ENCODE results near the gene BTN1A1. TPM values are rescaled to one million over a fixed set of nuclear protein-coding genes. Genes with fewer than 3 reads are reported as not detected.
"Not testable (repeated sequence)": the region's sequence is repeated elsewhere in the genome, so short reads cannot be mapped to it uniquely, and the experiment has no call there.

BTN1A1 gene
- total and polyA plus RNA-seq, 4 donors: not detected

- DNase-seq (no peak), ATAC-seq (ENCODE audit: low FRiP score) (no peak)
- Histone ChIP-seq H3K9me3 (ENCODE audit: control insufficient read depth, low read length) (no peaks in the 10 kb centered on the region), H3K4me3 (ENCODE audit: low read length in 2 of 2) (no peak overlapping the region), H3K27ac (ENCODE audit: low read depth in 1 of 2, low read length in 2 of 2) (no peak overlapping the region), H3K27me3 (ENCODE audit: control insufficient read depth in 1 of 2, insufficient read depth in 2 of 2, low read length in 1 of 2) (no peaks in the 10 kb centered on the region), H3K4me1 (ENCODE audit: control insufficient read depth in 1 of 2, insufficient read depth in 2 of 2, low read length in 2 of 2) (no peaks in the 10 kb centered on the region), H3K36me3 (ENCODE audit: control insufficient read depth in 1 of 2, insufficient read depth in 2 of 2, low read length in 1 of 2) (peaks cover 0 to 7% of the 10 kb centered on the region in 2 donors)
- WGBS, 2 donors: 90 to 92% methylated on average over 6 of the region's 6 CpGs
- intact Hi-C loops (cut with DNase I): no loop called here
Measured at GRCh38 chr6:26545627-26546026, 45.5 kb downstream of the BTN1A1 start.

- H3K9me3 ChIP-seq (ENCODE audit: control insufficient read depth, low read length); H3K4me3 ChIP-seq (ENCODE audit: low read length in 2 of 2); DNase-seq; H3K4me1 ChIP-seq (ENCODE audit: control insufficient read depth in 1 of 2, insufficient read depth in 2 of 2, low read length in 2 of 2); ATAC-seq (ENCODE audit: low FRiP score); H3K27ac ChIP-seq (ENCODE audit: low read depth in 1 of 2, low read length in 2 of 2); H3K27me3 ChIP-seq (ENCODE audit: control insufficient read depth in 1 of 2, insufficient read depth in 2 of 2, low read length in 1 of 2); H3K36me3 ChIP-seq (ENCODE audit: control insufficient read depth in 1 of 2, insufficient read depth in 2 of 2, low read length in 1 of 2); intact Hi-C loops (cut with DNase I): not testable (repeated sequence)
- WGBS, 2 donors: 93 to 95% methylated on average over 18 of the region's 18 CpGs
Measured at GRCh38 chr6:26547363-26547762, 47.3 kb downstream of the BTN1A1 start.

- peak; percentile 34 for ATAC-seq (ENCODE audit: low FRiP score)
- H3K4me3 ChIP-seq (ENCODE audit: low read length in 2 of 2): peak overlapping the region; percentile 29 to 49
- peaks cover 0 to 3% of the 10 kb centered on the region in 2 donors for H3K36me3 ChIP-seq (ENCODE audit: control insufficient read depth in 1 of 2, insufficient read depth in 2 of 2, low read length in 1 of 2)
- peaks cover 0 to 2% of the 10 kb centered on the region in 2 donors for H3K4me1 ChIP-seq (ENCODE audit: control insufficient read depth in 1 of 2, insufficient read depth in 2 of 2, low read length in 2 of 2)
- no peaks in the 10 kb centered on the region for H3K27me3 ChIP-seq (ENCODE audit: control insufficient read depth in 1 of 2, insufficient read depth in 2 of 2, low read length in 1 of 2)
- intact Hi-C loops (cut with DNase I): loop anchor here in 1 of 2 donors (10.0 kb wide), 1 partner anchor 376 kb away; no protein-coding TSS in a partner anchor
- H3K27ac ChIP-seq (ENCODE audit: low read depth in 1 of 2, low read length in 2 of 2): no peak overlapping the region
- no peaks in the 10 kb centered on the region for H3K9me3 ChIP-seq (ENCODE audit: control insufficient read depth, low read length)
- DNase-seq: peak; percentile 76 to 89
- WGBS, 2 donors: 5 to 7% methylated on average over 42 of the region's 42 CpGs
Measured at GRCh38 chr6:26550250-26550993, 50.3 kb downstream of the BTN1A1 start.

DNA sequence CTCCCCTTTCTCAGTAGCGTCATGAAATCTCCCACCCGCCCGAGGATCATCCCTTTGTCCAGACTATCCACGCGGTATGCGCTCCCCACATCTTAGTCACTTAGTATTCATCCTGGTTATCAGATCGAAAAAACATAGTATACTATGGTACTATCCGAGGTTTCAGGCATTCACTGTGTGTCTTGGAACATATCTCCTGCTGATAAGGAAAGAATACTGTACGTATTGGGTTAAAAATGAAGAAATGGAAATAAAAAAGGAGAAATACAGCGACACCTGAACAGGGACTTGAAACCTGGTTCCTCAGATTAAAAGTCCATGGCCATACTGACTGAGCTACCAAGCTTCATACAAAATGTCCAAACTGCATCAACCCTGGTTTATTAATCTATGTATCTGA, 52.1 kb downstream of the BTN1A1 start:
- H3K27me3 ChIP-seq (ENCODE audit: control insufficient read depth in 1 of 2, insufficient read depth in 2 of 2, low read length in 1 of 2): no peaks in the 10 kb centered on the region
- no peak overlapping the region for H3K4me3 ChIP-seq (ENCODE audit: low read length in 2 of 2)
- H3K36me3 ChIP-seq (ENCODE audit: control insufficient read depth in 1 of 2, insufficient read depth in 2 of 2, low read length in 1 of 2): no peaks in the 10 kb centered on the region
- H3K27ac ChIP-seq (ENCODE audit: low read depth in 1 of 2, low read length in 2 of 2): no peak overlapping the region
- H3K9me3 ChIP-seq (ENCODE audit: control insufficient read depth, low read length): no peaks in the 10 kb centered on the region
- intact Hi-C loops (cut with DNase I): loop anchor here (2.0 to 10.0 kb wide), 3 partner anchors 13 to 377 kb away; partner anchors contain the start of gene HMGN4 (in 1 of the 2)
- no peak for DNase-seq
- peaks cover 0 to 4% of the 10 kb centered on the region in 2 donors for H3K4me1 ChIP-seq (ENCODE audit: control insufficient read depth in 1 of 2, insufficient read depth in 2 of 2, low read length in 2 of 2)
- WGBS, 2 donors: 86 to 87% methylated on average over 10 of the region's 10 CpGs
- no peak for ATAC-seq (ENCODE audit: low FRiP score)

GRCh38 chr6:26552640-26553188, 52.6 kb downstream of the BTN1A1 start:
- Histone ChIP-seq H3K27ac (ENCODE audit: low read depth in 1 of 2, low read length in 2 of 2) (no peak overlapping the region), H3K27me3 (ENCODE audit: control insufficient read depth in 1 of 2, insufficient read depth in 2 of 2, low read length in 1 of 2) (no peaks in the 10 kb centered on the region), H3K36me3 (ENCODE audit: control insufficient read depth in 1 of 2, insufficient read depth in 2 of 2, low read length in 1 of 2) (no peaks in the 10 kb centered on the region), H3K4me1 (ENCODE audit: control insufficient read depth in 1 of 2, insufficient read depth in 2 of 2, low read length in 2 of 2) (peaks cover 0 to 4% of the 10 kb centered on the region in 2 donors), H3K9me3 (ENCODE audit: control insufficient read depth, low read length) (no peaks in the 10 kb centered on the region), H3K4me3 (ENCODE audit: low read length in 2 of 2) (peak overlapping the region; percentile 43 to 57)
- intact Hi-C loops (cut with DNase I): loop anchor here (2.0 to 10.0 kb wide), 3 partner anchors 14 to 378 kb away; partner anchors contain the start of gene HMGN4 (in 1 of the 2)
- DNase-seq: no peak
- ATAC-seq (ENCODE audit: low FRiP score): no peak
- 62 to 67% methylated on average over 11 of the region's 11 CpGs for WGBS, 2 donors

- H3K4me3 ChIP-seq (ENCODE audit: low read length in 2 of 2): peak overlapping the region; percentile 43 to 60
- DNase-seq (peak; percentile 74 to 89), ATAC-seq (ENCODE audit: low FRiP score) (peak; percentile 92)
- H3K27ac ChIP-seq (ENCODE audit: low read depth in 1 of 2, low read length in 2 of 2): peak overlapping the region in 1 of 2 donors; percentile 33
- intact Hi-C loops (cut with DNase I): loop anchor here (2.0 to 10.0 kb wide), 3 partner anchors 14 to 378 kb away; partner anchors contain the start of gene HMGN4 (in 1 of the 2)
- no peaks in the 10 kb centered on the region for H3K27me3 ChIP-seq (ENCODE audit: control insufficient read depth in 1 of 2, insufficient read depth in 2 of 2, low read length in 1 of 2)
- 0 to 1% methylated on average over 13 of the region's 13 CpGs for WGBS, 2 donors
- H3K9me3 ChIP-seq (ENCODE audit: control insufficient read depth, low read length): no peaks in the 10 kb centered on the region
- no peaks in the 10 kb centered on the region for H3K36me3 ChIP-seq (ENCODE audit: control insufficient read depth in 1 of 2, insufficient read depth in 2 of 2, low read length in 1 of 2)
- peaks cover 0 to 4% of the 10 kb centered on the region in 2 donors for H3K4me1 ChIP-seq (ENCODE audit: control insufficient read depth in 1 of 2, insufficient read depth in 2 of 2, low read length in 2 of 2)
Measured at GRCh38 chr6:26553264-26553634, 53.1 kb downstream of the BTN1A1 start.

GRCh38 chr6:26553635-26554446, 53.7 kb downstream of the BTN1A1 start:
- no peaks in the 10 kb centered on the region for H3K27me3 ChIP-seq (ENCODE audit: control insufficient read depth in 1 of 2, insufficient read depth in 2 of 2, low read length in 1 of 2)
- H3K27ac ChIP-seq (ENCODE audit: low read depth in 1 of 2, low read length in 2 of 2): peak overlapping the region; percentile 12 to 45

GRCh38 chr6:26554447-26554696, 54.3 kb downstream of the BTN1A1 start:
- intact Hi-C loops (cut with DNase I): loop anchor here (1.0 to 10.0 kb wide), 3 partner anchors 14 to 380 kb away; no protein-coding TSS in a partner anchor
- H3K36me3 ChIP-seq (ENCODE audit: control insufficient read depth in 1 of 2, insufficient read depth in 2 of 2, low read length in 1 of 2): no peaks in the 10 kb centered on the region
- no peaks in the 10 kb centered on the region for H3K27me3 ChIP-seq (ENCODE audit: control insufficient read depth in 1 of 2, insufficient read depth in 2 of 2, low read length in 1 of 2)
- 9 to 14% methylated on average over 1 of the region's 1 CpG for WGBS, 2 donors
- peak overlapping the region in 1 of 2 donors; percentile 12 for H3K27ac ChIP-seq (ENCODE audit: low read depth in 1 of 2, low read length in 2 of 2)
- no peaks in the 10 kb centered on the region for H3K9me3 ChIP-seq (ENCODE audit: control insufficient read depth, low read length)
- ATAC-seq (ENCODE audit: low FRiP score): no peak
- no peak for DNase-seq
- no peak overlapping the region for H3K4me3 ChIP-seq (ENCODE audit: low read length in 2 of 2)
- H3K4me1 ChIP-seq (ENCODE audit: control insufficient read depth in 1 of 2, insufficient read depth in 2 of 2, low read length in 2 of 2): peaks cover 0 to 4% of the 10 kb centered on the region in 2 donors

More at GRCh38 chr6:26553635-26554446, 53.7 kb downstream of the BTN1A1 start:
- 0 to 1% methylated on average over 19 of the region's 19 CpGs for WGBS, 2 donors
- H3K4me1 ChIP-seq (ENCODE audit: control insufficient read depth in 1 of 2, insufficient read depth in 2 of 2, low read length in 2 of 2): peaks cover 0 to 4% of the 10 kb centered on the region in 2 donors
- ATAC-seq (ENCODE audit: low FRiP score): peak; percentile 92
- H3K4me3 ChIP-seq (ENCODE audit: low read length in 2 of 2): peak overlapping the region; percentile 36 to 60
- intact Hi-C loops (cut with DNase I): loop anchor here (1.0 to 10.0 kb wide), 5 partner anchors 15 to 379 kb away; partner anchors contain the start of gene HMGN4 (in 1 of the 2)
- H3K9me3 ChIP-seq (ENCODE audit: control insufficient read depth, low read length): no peaks in the 10 kb centered on the region
- peak; percentile 82 to 93 for DNase-seq
- H3K36me3 ChIP-seq (ENCODE audit: control insufficient read depth in 1 of 2, insufficient read depth in 2 of 2, low read length in 1 of 2): no peaks in the 10 kb centered on the region

All from aorta (tissue), 5 donors.